ENCODE measurements around the gene PCGF1. TPM values are rescaled to one million over a fixed set of nuclear protein-coding genes. Genes with fewer than 3 reads are reported as not detected.

PCGF1 gene
- total RNA-seq = 10.4 TPM

GRCh38 chr2:74507145-74507925 is at the start of gene PCGF1:
PCGF1 (minus strand) TSS chr2:74507695; CDS start chr2:74507668, 27 bp downstream.
- DNase-seq (ENCODE audit: low spot score) (peak; percentile 99), ATAC-seq (peak; percentile 83)

GRCh38 chr2:74556831-74557370 is 49.4 kb upstream of the PCGF1 start:
- DNase-seq (ENCODE audit: low spot score) (no peak), ATAC-seq (no peak)

DNA sequence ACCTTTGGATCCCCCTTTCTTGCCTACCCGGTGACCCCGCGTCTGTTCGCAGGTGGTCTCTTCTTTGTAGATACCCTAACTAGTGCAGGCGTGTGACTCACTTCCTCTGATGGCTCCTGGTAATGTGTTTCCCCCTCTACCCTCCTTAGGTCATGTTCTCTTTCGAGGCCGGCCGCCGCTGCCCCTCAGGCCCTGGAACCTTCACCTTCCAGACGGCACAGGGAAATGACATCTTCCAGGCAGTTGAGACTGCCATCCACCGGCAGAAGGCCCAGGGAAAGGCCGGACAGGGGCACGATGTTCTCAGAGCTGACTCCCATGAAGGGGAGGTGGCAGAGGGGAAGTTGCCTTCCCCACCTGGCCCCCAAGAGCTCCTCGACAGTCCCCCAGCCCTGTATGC is 48.7 kb upstream of the PCGF1 start:
- ATAC-seq = no peak

DNA sequence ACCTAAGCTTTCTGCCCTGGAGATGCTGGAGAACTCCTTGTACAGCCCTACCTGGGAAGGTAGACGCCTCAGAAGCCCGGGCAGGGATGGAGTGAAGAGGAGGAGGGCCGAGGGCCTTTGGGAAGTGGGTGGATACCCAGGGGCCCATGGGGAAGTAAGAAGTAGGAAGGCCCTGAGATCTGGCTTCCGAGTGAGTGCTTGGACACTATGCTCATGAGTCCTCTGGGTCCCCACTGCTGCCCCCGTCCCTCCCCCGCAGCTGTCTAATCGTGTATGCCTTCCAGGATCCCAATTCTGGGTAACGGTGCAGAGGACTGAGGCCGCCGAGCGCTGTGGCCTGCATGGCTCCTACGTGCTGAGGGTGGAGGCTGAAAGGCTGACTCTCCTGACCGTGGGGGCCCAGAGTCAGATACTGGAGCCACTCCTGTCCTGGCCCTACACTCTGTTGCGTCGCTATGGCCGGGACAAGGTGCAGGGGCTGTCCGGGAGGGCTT is 48.2 kb upstream of the PCGF1 start:
- peak; percentile 8 for ATAC-seq
- no peak for DNase-seq (ENCODE audit: low spot score)

More for the DNA sequence above, 48.7 kb upstream of the PCGF1 start:
- DNase-seq (ENCODE audit: low spot score) = no peak

DNA sequence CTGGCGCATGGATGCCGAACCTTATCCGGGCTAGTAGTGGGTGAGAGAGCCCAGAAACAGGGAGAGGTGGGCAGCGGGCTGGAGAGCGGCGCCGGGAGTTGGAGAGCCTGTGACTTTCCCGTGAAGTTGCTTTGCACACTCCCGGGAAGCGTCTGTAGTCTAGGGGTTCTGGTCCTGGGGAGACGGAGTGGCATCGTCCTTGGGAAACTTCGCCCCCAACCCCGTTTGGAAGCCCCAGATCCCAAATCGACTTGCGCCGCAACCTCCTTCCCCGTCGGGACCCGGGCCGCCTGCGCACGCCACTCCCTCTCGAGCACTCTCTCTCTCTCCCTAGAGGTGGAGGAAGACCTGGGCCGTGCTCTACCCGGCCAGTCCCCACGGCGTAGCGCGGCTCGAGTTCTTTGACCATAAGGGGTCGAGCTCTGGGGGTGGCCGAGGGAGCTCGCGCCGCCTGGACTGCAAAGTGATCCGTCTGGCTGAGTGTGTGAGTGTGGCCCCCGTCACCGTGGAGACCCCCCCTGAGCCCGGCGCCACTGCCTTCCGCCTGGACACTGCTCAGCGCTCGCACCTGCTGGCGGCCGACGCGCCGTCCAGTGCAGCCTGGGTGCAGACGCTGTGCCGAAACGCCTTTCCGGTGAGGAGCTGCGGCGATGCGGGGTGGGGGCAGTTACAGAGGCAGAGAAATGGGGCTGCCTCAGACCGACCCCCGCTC is 47.5 kb upstream of the PCGF1 start:
- DNase-seq (ENCODE audit: low spot score) (peak; percentile 55), ATAC-seq (peak; percentile 49)

GRCh38 chr2:74553892-74554819 is 46.7 kb upstream of the PCGF1 start, which contains the start of the genes DOK1 and LOXL3:
DOK1 (plus strand) TSS chr2:74554720; CDS start chr2:74554755, 35 bp downstream.
LOXL3 (minus strand) TSS chr2:74553942; CDS start chr2:74552634, 1,308 bp downstream.
- ATAC-seq = peak; percentile 85
- peak; percentile 79 for DNase-seq (ENCODE audit: low spot score)

DNA sequence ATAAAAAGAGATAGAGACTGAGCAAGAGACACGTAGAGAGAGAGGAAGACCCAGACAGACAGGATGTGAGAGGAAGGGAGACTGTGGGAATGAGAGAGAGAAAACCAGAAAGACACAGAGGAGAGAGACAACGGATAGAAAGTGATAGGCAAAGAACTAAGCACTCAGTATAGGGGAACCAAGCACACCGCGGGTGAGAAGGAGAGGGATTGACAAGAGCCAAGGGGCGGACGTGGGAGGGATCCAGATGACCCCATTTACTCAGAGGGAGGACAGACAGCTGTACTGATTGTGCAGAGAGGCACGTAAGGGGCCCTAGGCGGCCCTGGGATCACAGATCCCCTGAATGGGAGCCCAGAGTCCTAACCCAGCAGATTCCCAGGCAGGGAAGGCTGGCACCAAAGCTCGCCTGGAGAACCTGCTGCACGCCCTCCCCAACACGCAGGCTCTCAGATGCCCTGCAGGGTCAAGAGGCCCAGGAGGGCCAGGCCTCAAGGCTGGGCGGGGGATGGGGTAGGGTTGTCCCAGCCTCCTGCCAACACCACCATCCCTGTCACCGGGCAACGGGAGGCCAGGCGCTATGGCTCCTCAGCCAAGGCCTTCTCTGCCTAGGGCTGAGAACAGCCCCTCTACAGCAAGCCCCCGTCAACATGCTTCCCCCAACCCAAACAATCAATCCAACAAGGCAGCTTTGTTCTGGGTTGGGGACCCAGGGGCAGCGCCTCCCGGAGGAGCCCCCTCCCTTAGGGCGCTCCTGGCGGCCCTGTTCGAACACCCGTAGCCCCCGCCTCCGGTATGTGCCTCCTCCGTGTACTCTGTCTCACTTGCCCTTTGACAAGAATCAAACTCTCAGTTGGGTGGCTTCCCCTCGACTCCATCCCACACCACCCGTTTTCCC is 45.7 kb upstream of the PCGF1 start:
- no peak for ATAC-seq
- DNase-seq (ENCODE audit: low spot score) = no peak

DNA sequence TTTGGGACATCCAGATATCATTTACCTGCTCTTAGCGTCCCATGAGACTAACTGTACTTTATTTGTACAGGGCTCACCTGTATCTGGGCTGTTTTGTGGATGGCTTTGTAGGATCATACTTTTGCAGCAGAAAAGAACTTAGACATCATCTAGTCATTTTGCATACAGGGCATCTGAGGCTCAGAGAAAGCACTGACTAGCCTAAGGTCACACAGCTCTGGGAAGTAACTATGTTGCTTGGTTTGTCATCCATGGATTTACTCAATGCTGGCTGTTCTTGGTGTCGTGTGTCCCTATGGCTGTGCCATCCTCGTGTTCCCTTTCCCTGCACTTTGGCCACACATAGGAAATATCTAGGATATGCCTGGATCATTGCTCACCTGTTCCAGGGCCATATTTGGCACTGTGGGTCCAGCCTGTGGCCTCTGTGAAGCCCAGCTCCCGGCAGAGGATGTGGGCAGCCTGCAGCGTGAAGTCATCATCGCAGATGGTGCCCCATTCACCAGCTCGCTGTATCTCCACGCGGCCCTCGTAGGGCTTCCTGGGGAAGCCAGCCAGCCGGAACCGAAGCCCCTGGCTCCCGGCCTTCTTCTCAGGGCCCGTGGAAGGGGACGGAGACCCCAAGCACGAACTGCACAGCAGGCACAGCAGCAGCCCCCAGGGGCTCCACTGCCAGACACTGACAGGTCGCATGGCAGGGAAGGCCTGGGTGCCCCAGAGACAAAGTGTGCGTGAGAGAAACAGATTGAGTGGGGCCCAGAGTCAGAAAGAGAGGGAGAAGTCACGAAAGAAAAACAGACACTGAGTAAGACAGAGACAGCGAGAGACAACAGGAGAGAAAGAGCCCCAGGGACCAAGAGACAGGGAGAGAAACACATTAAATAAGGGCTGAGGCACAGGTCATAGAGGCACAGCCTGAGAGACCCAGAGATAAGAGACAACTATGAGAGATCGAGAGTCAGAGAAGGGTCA is 44.7 kb upstream of the PCGF1 start:
- no peak for ATAC-seq
- DNase-seq (ENCODE audit: low spot score) = no peak

- no peak for ATAC-seq
- no peak for DNase-seq (ENCODE audit: low spot score)
Observed at GRCh38 chr2:74551530-74551929, 44.0 kb upstream of the PCGF1 start.

DNA sequence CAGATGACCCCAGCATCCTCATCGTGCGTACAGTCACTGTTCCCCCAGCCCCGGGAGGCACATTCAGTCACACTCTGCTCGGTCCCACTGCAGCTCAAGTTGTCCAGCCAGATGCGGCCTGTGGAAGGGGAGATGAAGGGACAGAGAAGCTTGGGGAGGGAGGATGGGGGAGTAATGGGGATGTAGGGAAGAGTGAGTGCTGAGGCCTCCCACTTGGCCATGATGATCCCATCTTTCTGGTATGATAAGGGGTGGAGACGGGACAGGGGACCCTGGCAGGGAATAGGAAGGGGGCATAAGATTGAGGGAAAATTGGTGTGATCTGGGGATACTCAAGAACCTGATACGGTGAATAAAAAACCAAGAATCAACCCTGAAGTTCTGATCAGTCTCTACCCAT is 42.7 kb upstream of the PCGF1 start:
- ATAC-seq (no peak), DNase-seq (ENCODE audit: low spot score) (no peak)

DNA sequence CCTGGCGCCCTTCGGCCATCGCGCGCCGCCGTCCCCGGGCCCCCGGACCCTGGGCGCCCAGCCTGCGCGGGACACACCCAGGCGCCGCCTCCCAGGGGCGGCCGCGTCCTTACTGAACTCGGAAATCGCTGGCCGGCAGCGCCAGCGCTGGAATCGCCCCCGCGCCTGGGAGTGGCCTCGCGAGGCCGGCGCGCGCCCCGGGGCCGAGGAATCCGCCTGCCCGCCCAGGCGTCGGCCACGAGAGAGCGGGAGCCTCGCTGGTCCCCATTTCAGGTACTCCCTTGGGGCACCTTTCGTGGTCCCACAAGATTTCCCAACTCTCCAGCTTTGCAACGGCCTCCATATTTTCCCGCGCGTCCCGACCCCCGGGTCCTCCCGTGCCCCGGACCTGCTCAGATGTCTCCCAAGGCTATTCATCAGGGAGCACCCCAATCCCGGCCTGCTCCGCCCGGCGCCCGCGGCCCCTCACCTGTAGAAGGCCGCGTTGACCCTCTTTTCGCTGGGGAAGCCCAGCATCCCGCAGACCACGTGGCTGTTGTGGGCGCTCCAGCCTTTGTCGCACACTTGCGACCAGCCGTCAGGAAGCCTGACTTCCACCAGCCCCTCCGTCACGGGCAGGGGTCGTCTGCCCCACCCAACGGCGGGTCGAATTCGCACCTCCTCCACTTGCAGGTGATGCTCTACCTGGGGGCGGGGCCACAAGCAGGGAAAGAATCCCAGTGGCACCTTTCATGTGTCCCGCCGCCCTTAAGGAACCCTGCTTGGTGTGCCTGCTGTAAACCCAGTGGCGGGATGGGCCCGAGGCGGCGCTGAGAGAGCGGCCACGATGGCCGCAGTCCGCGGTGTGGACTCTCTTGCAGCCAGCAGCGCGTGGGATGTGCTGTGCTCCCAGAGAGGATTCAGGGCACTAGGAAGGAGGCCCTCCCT is 41.7 kb upstream of the PCGF1 start:
- ATAC-seq = peak; percentile 92
- DNase-seq (ENCODE audit: low spot score) = peak; percentile 65

- ATAC-seq (no peak), DNase-seq (ENCODE audit: low spot score) (peak; percentile 32)
Observed at GRCh38 chr2:74548285-74548899, 40.9 kb upstream of the PCGF1 start.

DNA sequence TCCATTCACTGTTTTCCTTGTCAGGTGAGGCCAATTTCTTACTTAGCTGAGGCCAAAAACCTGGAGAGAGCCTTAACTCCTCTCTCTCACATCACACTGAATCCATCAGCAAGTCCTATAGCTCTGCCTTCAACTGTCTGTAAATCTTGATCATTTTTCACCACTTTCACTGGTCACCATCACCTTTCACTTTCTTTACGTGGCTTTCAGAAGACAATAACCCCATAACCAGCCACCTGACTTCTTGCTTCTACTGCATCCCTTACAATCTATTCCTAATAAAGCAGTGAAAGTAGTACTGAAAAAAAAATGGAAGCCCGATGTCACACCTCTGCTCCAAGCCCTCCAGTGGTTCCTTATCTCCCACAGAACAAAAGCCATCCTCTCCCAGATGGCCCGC is 38.5 kb upstream of the PCGF1 start:
- ATAC-seq = no peak
- DNase-seq (ENCODE audit: low spot score) = no peak

DNA sequence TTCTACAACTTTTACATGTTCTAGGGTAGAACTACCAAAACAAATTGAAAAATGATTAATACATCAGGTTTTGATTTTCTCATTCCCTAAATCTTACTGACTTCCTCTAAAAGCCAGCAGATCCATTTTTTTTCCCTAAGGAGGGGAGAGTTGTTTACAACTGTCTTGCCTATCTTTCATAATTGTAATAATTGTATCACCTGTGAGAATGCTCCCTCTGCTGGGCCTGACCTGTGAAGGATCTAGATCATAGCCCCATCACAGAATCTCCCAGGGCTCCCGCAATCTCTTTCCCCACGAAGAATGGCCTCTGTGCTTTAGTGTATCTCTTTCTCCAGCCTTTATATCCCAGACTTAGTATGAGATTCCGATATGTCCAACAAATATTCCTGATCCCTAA is 37.1 kb upstream of the PCGF1 start:
- no peak for DNase-seq (ENCODE audit: low spot score)
- peak; percentile 36 for ATAC-seq

GRCh38 chr2:74542978-74543377 is 35.5 kb upstream of the PCGF1 start:
- ATAC-seq (no peak), DNase-seq (ENCODE audit: low spot score) (no peak)

DNA sequence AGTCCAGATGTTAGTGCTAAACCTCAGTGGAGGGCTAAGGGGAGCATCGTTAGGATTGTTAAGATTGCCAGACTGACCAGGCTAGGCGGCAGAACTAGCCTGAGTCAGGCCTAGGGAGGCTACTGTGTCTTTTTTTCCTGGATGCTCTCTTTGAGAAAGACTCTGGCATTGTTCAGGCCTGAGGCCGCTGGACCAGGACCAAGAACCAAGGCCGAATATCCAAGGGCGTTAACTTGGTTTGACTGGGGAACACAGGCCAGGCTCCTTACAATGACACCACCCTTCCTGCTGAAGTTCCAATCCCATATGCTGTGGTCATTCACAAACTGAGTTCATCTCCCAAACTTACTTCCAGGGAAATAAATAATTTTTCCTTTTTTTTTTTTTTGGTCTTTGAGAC is 32.8 kb upstream of the PCGF1 start:
- ATAC-seq (no peak), DNase-seq (ENCODE audit: low spot score) (no peak)

- no peak for ATAC-seq
- DNase-seq (ENCODE audit: low spot score) = no peak
Observed at GRCh38 chr2:74538881-74539339, 31.4 kb upstream of the PCGF1 start.

Measured in left lobe of liver (tissue), 2 donors.